ENCODE results near the gene AKAP12.

Gene AKAP12

GRCh38 chr6:151254451-151255081, 14.8 kb downstream of the AKAP12 start:
- no peak for DNase-seq (ENCODE audit: low spot score)
- TF ChIP-seq CTCF (IDR thresholded peaks at IDR 0.05; ENCODE audit: extremely low read depth, insufficient read depth, missing control alignments): no peak
- in situ Hi-C loops (cut with MboI; ENCODE audit: low pct_unique_long_range_greater_than_20kb, low sequenced_read_pairs, unreplicated experiment): no loop called here

GRCh38 chr6:151255811-151256210, 16.0 kb downstream of the AKAP12 start:
- no peak for TF ChIP-seq CTCF (IDR thresholded peaks at IDR 0.05; ENCODE audit: extremely low read depth, insufficient read depth, missing control alignments)

GRCh38 chr6:151257985-151258445, 18.2 kb downstream of the AKAP12 start:
- no peak for TF ChIP-seq CTCF (IDR thresholded peaks at IDR 0.05; ENCODE audit: extremely low read depth, insufficient read depth, missing control alignments)
- in situ Hi-C loops (cut with MboI; ENCODE audit: low pct_unique_long_range_greater_than_20kb, low sequenced_read_pairs, unreplicated experiment): no loop called here
- no peak for DNase-seq (ENCODE audit: low spot score)

More at GRCh38 chr6:151255811-151256210, 16.0 kb downstream of the AKAP12 start:
- in situ Hi-C loops (cut with MboI; ENCODE audit: low pct_unique_long_range_greater_than_20kb, low sequenced_read_pairs, unreplicated experiment): no loop called here
- DNase-seq (ENCODE audit: low spot score): no peak

- no peak for TF ChIP-seq CTCF (IDR thresholded peaks at IDR 0.05; ENCODE audit: extremely low read depth, insufficient read depth, missing control alignments)
- in situ Hi-C loops (cut with MboI; ENCODE audit: low pct_unique_long_range_greater_than_20kb, low sequenced_read_pairs, unreplicated experiment): no loop called here
- DNase-seq (ENCODE audit: low spot score): no peak
Observed at GRCh38 chr6:151260205-151260604, 20.4 kb downstream of the AKAP12 start.

- TF ChIP-seq CTCF (IDR thresholded peaks at IDR 0.05; ENCODE audit: extremely low read depth, insufficient read depth, missing control alignments): no peak
- DNase-seq (ENCODE audit: low spot score): no peak
- in situ Hi-C loops (cut with MboI; ENCODE audit: low pct_unique_long_range_greater_than_20kb, low sequenced_read_pairs, unreplicated experiment): no loop called here
Observed at GRCh38 chr6:151263035-151263434, 23.3 kb downstream of the AKAP12 start.

- in situ Hi-C loops (cut with MboI; ENCODE audit: low pct_unique_long_range_greater_than_20kb, low sequenced_read_pairs, unreplicated experiment): no loop called here
Observed at GRCh38 chr6:151263967-151264366, 24.2 kb downstream of the AKAP12 start.

More at GRCh38 chr6:151263967-151264366, 24.2 kb downstream of the AKAP12 start:
- no peak for TF ChIP-seq CTCF (IDR thresholded peaks at IDR 0.05; ENCODE audit: extremely low read depth, insufficient read depth, missing control alignments)
- no peak for DNase-seq (ENCODE audit: low spot score)

Measured in GM13977 (cell line).